T47D (cell line): ENCODE measurements around the gene SETD5.

Experiments used
- DNase-seq, 2 experiments: peaks; one replicate each; pipeline versions ENCODE4 v3.0.0 to v3.0.0-alpha.2; 2011 to 2012; ENCODE audit warnings: low read depth in 1 of 2, low spot score in 1 of 2
- JUND ChIP-seq: IDR thresholded peaks from 2 replicates; pipeline ENCODE4 v1.6.1; 2012; ENCODE audit warnings: low read depth
- in situ Hi-C: cut with HindIII; loops from 2 replicates; pipeline ENCODE4 v1.10.0; 2016; ENCODE audit warnings: low sequenced_read_pairs, low pct_unique_long_range_greater_than_20kb

Gene SETD5

GRCh38 chr3:9380014-9380413 is 17.4 kb upstream of the SETD5 start:
- no peak for DNase-seq
- TF ChIP-seq JUND: no peak
- in situ Hi-C loops: no loop called here

DNA sequence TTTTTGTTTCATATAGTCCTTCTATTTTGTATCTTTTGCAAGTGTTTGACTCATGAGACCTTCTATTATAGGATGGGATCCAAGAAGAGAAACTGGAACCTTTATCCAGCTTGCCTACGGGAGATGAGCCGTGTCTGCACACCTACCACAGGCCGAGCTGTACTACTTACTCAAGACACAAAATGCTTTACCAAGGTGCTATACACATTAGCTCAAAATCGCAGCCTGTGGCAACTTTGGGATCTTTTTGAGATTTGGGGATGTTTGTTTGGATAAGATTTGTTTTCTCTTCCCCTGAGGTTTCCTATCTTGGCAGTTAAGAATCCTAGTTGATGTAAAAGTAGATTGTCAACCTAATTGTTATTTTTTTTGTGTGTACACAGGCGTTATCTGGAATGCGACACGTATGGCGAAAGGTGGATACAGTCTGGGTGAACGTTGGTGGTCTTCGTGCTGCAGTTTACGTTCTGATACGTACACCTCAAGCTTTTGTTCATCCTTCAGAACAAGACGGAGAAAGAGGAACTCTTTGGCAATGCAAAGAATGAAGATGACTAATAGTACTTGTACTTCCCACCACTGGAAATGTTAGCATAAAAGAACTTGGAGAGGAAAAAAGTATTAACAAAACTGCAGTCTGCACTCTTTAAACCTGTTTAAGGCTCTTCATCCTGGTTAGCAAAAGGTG is 13.1 kb upstream of the SETD5 start:
- TF ChIP-seq JUND: no peak
- in situ Hi-C loops: no loop called here
- DNase-seq: no peak

DNA sequence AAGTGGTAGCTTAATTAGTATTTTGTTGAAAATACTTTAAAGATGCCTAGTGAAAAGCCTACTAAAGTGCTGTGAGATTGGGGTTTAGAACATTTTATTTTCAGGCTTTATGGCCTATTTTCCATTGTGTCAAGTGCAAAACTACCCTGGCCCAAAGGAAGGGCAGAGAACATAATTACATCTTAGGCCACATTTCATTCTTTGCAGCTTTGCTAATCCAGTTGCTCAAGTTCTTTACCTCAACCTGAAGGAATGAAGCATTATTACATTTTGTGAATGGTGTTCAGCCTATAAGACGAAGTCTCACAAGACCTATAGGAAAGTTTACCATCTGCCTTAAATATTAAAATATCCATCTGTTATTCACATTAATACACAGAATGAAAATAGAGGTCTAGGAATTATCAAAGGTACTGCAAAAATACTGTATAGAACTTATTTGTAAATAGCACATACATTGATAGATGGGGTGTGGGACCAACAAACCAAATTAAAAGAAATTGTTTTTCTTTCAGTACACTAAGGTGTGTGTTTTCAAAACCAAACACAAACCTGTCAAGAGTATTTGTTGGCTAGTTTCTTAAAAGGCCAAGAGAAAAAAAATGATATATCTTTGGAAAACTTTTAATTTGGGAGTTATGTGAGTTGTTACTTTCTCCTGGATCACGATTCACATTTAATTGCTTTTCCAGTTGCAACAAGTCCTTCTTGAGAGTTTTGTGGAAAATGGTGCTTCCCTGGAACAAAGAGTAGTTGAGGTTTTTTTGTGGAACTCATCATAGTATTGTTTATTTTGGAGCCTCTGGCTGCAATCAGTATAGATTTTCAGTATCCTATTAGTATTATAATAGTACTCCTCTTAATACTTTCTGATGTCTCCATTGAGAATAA is 12.0 kb upstream of the SETD5 start:
- no peak for TF ChIP-seq JUND
- in situ Hi-C loops: no loop called here
- DNase-seq: no peak

GRCh38 chr3:9386078-9386459 is 11.3 kb upstream of the SETD5 start:
- no peak for TF ChIP-seq JUND
- in situ Hi-C loops: no loop called here
- no peak for DNase-seq

DNA sequence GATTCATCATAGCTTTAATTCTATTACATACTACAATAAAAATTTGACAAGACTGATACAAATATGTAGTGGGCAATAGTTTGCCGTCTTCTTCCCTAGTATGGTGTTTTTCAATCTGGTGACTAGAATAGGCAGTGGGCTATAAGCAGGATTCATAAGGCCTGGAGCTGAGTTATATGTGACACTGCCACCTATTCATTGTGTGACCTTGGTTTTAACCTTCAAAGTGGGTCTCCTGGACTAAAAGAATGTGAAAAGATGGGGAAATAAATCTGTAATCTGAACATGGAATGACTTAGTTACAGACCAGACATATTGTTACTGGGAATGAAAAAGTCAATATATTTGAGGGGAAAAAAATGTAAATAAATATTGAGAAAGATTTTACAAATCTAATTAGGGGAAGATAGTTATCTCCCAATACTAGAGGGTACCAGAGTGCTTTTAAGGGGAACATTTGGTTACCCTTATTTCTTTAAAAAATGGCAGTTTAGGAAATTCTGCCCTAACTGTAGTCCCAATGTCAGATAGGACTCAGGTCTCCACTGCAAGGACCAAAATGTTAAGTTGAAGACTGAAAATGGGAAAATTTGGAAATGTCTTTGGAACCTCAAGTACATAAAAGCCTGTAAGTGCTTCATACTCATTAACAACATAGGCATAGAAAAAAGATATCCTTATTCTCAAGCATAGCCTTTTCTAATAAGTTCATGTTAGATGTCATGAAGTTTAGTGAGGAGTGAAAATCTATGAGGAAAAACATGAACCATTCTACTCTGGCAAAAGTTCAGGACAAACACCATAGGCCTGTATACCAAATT is 10.7 kb upstream of the SETD5 start:
- TF ChIP-seq JUND: no peak
- in situ Hi-C loops: no loop called here

DNA sequence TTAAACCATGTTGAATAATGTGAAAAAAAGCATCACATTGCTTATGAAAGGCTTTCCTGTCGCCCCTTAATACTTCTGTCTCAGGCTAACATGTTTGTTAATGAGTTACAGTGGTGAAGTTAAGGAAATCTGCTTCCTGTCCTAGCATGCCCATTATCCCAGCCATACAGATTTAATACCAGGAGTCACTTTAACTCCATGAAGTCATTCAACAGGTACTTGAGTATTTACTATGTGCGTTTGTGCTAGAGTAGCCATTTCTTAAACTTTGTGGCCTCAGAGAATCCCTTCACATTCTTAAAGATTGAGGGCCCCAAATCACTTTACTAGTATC is 10.1 kb upstream of the SETD5 start:
- no peak for TF ChIP-seq JUND
- in situ Hi-C loops: no loop called here
- no peak for DNase-seq

More for the DNA sequence above, 10.7 kb upstream of the SETD5 start:
- DNase-seq: no peak

DNA sequence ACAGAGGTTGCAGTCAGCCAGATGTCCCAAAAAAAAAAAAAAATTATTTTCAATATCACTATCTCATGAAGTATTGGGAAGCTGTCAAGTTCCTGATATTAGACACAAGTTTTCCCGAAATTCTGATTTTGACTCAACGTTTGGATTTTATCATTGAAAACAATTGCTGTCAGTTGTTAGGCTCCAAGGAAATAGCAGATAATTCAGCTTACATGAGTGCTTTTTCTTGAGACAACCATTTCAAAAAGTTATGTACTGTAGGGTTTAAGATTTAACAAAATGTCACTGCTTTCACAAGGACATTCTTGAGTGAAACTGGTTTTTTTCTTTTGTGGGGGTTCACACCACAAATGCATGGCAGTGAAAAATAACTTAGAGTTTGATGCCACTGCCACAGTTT is 9.3 kb upstream of the SETD5 start:
- in situ Hi-C loops: no loop called here
- DNase-seq: no peak
- TF ChIP-seq JUND: no peak

DNA sequence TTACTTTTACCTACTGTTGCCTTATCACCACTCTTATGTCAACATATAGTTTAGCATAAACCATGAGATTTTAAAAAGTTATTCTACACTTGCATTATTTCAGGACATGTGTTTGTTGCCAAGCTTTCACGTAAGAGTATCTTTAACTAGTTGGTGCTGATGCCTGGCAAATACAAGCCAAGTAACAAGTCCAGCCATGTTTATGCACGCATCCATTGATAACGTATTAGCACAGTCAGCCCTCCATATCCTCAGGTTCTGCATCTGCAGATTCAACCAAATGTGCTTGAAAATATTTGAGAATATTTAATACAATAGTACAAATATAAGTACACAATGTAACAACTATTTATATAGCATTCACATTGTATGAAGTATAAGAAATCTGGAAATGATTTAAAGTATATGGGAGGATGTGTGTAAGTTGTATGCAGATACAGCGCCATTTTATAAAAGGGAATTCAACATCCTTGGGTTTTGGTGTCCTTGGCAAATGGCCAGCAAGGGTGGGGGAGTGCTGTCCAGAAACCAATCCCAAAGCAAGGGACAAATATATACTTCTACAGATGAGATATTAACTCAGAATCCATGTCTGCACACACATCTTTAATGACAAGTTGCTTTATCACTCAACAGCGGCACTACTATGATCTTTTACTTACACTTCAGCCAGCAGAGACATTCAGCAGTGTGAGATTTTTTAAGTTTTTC is 8.7 kb upstream of the SETD5 start:
- in situ Hi-C loops: no loop called here
- no peak for DNase-seq
- TF ChIP-seq JUND: no peak

DNA sequence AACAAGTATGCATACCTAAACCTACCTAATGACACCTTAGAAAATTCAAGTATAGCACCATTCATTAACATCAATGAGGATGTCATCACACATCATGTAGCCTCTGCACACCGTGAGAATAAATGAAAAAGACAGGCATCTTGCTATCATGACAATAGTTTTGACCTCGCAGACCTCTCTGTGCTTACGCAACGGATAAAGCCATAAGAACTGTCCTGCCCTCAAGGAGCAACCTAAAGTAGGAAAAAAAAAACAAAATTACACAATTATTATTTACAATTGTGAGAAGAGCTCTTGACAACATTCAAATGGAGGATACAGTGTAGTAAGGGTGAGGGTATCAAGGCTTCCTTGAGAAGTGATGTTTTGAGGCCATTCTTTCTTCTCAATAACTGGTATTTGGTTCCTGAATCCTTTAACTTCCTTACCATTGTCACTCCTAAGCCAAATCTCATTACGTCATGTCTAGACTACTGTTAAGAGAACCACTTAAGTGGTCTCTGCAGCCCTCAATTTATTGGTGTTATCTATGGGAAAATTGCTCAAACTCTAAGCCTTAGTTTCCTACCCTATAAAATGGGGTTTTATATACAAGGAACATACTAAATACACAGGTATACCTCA is 7.0 kb upstream of the SETD5 start:
- TF ChIP-seq JUND: no peak
- no peak for DNase-seq
- in situ Hi-C loops: no loop called here

DNA sequence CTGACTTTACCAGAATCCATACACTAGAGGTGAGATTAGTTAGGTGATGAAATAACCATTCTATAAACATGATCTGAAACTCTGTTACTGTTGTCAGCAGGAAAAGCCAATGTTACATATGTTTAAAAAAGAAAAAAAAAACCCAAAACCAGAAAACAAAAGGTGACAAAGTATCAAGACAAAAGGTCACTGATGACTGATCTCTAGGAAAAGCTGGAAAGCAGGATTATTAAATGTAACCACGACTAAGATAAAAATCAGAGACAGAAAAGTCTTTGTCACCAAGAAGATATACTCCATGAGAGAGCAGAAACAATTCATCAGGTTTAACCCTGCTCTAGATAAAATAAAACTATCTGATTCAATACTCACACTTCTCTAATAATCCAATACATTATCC is 5.4 kb upstream of the SETD5 start:
- in situ Hi-C loops: no loop called here
- no peak for TF ChIP-seq JUND
- no peak for DNase-seq

DNA sequence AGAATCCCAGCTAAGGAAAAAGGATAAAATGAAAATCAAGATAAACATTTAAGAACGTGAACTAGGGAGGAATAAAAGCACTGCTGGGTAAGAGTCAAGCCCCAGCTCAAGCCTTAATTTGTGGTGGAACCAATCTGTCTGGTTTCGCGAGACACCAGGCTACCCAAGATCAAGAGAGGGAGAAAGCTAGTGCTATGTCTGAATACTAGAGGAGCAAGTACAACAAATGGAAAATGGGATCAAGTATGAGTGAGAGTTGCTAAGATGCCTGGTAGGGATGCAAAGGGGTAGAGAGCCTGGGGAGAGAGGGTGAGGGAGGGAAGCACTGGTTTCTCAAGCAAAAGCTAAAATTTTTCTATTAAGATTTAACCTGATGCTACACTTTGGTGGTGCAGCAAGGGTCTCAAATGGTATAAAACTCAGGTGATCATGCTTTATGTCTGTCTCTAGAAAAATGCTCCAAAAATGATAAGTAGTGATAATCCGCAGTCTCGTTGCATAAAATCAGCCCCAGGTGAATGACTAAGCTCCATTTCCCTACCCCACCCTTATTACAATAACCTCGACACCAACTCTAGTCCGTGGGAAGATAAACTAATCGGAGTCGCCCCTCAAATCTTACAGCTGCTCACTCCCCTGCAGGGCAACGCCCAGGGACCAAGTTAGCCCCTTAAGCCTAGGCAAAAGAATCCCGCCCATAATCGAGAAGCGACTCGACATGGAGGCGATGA is 1.7 kb upstream of the SETD5 start:
- TF ChIP-seq JUND: no peak
- in situ Hi-C loops: no loop called here

GRCh38 chr3:9396301-9396631 is 1.1 kb upstream of the SETD5 start:
- in situ Hi-C loops: no loop called here
- no peak for TF ChIP-seq JUND

More for the DNA sequence above, 1.7 kb upstream of the SETD5 start:
- DNase-seq: peak in 1 of 2 experiments; percentile 63

More at GRCh38 chr3:9396301-9396631, 1.1 kb upstream of the SETD5 start:
- peak; percentile 59 to 99 for DNase-seq
